ENCODE results near the gene BCKDHA. TPM values are rescaled to one million over a fixed set of nuclear protein-coding genes. Genes with fewer than 3 reads are reported as not detected.

Gene BCKDHA
- polyA plus RNA-seq, 1 donor (not counting 4 experiments of a cell fraction or from before 2014, with no cell fraction given) = 7.5 TPM

GRCh38 chr19:41357746-41358145, 39.9 kb upstream of the BCKDHA start:
- Histone ChIP-seq H3K4me2 (ENCODE audit: control insufficient read depth, extremely low read depth, insufficient read depth, low read depth, low read length) (no peak overlapping the region), H3K9ac (ENCODE audit: control insufficient read depth, extremely low read depth, insufficient read depth, low read length) (no peak overlapping the region), H3K27me3 (ENCODE audit: control insufficient read depth, extremely low read depth, insufficient read depth, low read length) (no peaks in the 10 kb centered on the region), H3K9me1 (ENCODE audit: control insufficient read depth, extremely low read depth, insufficient read depth, low read length) (no peaks in the 10 kb centered on the region), H4K20me1 (ENCODE audit: control insufficient read depth, extremely low read depth, insufficient read depth, low read length) (no peaks in the 10 kb centered on the region), H3K27ac (ENCODE audit: control insufficient read depth, insufficient read depth, low read length) (no peak overlapping the region), H3K79me2 (ENCODE audit: control insufficient read depth, insufficient read depth, low read length) (peaks cover 5% of the 10 kb centered on the region), H3K4me3 (ENCODE audit: control insufficient read depth in 2 of 3, extremely low read depth in 1 of 3, insufficient read depth in 2 of 3, low read depth in 1 of 3, low read length in 3 of 3) (no peak overlapping the region), H3K4me1 (ENCODE audit: control insufficient read depth, extremely low read depth, insufficient read depth, low read length) (peaks cover 5% of the 10 kb centered on the region), H2AFZ (ENCODE audit: control insufficient read depth, low read length) (no peak overlapping the region), H3K36me3 (ENCODE audit: control insufficient read depth in 2 of 2, extremely low read depth in 1 of 2, insufficient read depth in 2 of 2, low read length in 2 of 2) (no peaks in the 10 kb centered on the region), H3K9me3 (ENCODE audit: control insufficient read depth, low read depth, low read length) (no peaks in the 10 kb centered on the region)
- TF ChIP-seq CTCF (optimal IDR thresholded peaks at IDR 0.05 in 1 of 3, IDR thresholded peaks at IDR 0.05 in 1 of 3, conservative IDR thresholded peaks at IDR 0.05 in 1 of 3; ENCODE audit: extremely low read depth in 1 of 3, insufficient read depth in 2 of 3, low read length in 3 of 3) (no peak), EZH2 (IDR thresholded peaks at IDR 0.05; ENCODE audit: low read length) (no peak)
- no peak for FAIRE-seq
- dilution Hi-C loops (cut with MboI; ENCODE audit: extremely low pct_ligation_motif_present, low sequenced_read_pairs) = no loop called here
- DNase-seq (ENCODE audit: low read depth, low spot score) = no peak

- Histone ChIP-seq H3K9me1 (ENCODE audit: control insufficient read depth, extremely low read depth, insufficient read depth, low read length) (peaks cover 2% of the 10 kb centered on the region), H3K9ac (ENCODE audit: control insufficient read depth, extremely low read depth, insufficient read depth, low read length) (no peak overlapping the region), H3K27me3 (ENCODE audit: control insufficient read depth, extremely low read depth, insufficient read depth, low read length) (no peaks in the 10 kb centered on the region), H3K4me2 (ENCODE audit: control insufficient read depth, extremely low read depth, insufficient read depth, low read depth, low read length) (no peak overlapping the region), H3K27ac (ENCODE audit: control insufficient read depth, insufficient read depth, low read length) (no peak overlapping the region), H3K36me3 (ENCODE audit: control insufficient read depth in 2 of 2, extremely low read depth in 1 of 2, insufficient read depth in 2 of 2, low read length in 2 of 2) (no peaks in the 10 kb centered on the region), H3K4me1 (ENCODE audit: control insufficient read depth, extremely low read depth, insufficient read depth, low read length) (peaks cover 17% of the 10 kb centered on the region), H4K20me1 (ENCODE audit: control insufficient read depth, extremely low read depth, insufficient read depth, low read length) (no peaks in the 10 kb centered on the region), H3K79me2 (ENCODE audit: control insufficient read depth, insufficient read depth, low read length) (peaks cover 4% of the 10 kb centered on the region), H2AFZ (ENCODE audit: control insufficient read depth, low read length) (no peak overlapping the region), H3K4me3 (ENCODE audit: control insufficient read depth in 2 of 3, extremely low read depth in 1 of 3, insufficient read depth in 2 of 3, low read depth in 1 of 3, low read length in 3 of 3) (no peak overlapping the region), H3K9me3 (ENCODE audit: control insufficient read depth, low read depth, low read length) (no peaks in the 10 kb centered on the region)
- DNase-seq (ENCODE audit: low read depth, low spot score) (no peak), FAIRE-seq (no peak)
- TF ChIP-seq CTCF (optimal IDR thresholded peaks at IDR 0.05 in 1 of 3, IDR thresholded peaks at IDR 0.05 in 1 of 3, conservative IDR thresholded peaks at IDR 0.05 in 1 of 3; ENCODE audit: extremely low read depth in 1 of 3, insufficient read depth in 2 of 3, low read length in 3 of 3) (no peak), EZH2 (IDR thresholded peaks at IDR 0.05; ENCODE audit: low read length) (no peak)
- dilution Hi-C loops (cut with MboI; ENCODE audit: extremely low pct_ligation_motif_present, low sequenced_read_pairs) = no loop called here
These were observed 37.9 kb upstream of the BCKDHA start for GRCh38 chr19:41359741-41360140.

All from keratinocyte (primary cell).